ENCODE measurements around the gene LIN9.
"Not testable (repeated sequence)": the region's sequence is repeated elsewhere in the genome, so short reads cannot be mapped to it uniquely, and the experiment has no call there.

Gene LIN9

DNA sequence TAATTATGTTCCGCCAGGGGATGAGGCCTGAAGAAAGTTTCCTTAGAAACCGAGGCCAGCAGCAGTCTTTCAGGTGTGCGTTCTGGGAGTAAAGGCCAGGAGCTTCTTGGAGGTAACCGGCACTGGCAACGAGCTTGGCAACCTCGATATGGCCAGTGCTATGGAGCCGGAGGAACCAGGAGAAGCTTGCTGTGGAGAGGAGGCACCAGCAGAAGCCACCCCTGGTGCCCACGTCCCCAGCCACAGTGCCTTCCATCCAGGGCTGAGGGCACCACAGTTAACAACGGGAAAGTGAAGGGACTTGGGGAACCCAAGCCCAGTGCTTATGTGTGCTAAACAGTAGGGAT is 41.5 kb upstream of the LIN9 start:
- no peak for DNase-seq (ENCODE audit: low read depth)
- no peak overlapping the region for H3K4me3 ChIP-seq (ENCODE audit: control insufficient read depth, low read depth, low read length)
- TF ChIP-seq, protein P1, sequence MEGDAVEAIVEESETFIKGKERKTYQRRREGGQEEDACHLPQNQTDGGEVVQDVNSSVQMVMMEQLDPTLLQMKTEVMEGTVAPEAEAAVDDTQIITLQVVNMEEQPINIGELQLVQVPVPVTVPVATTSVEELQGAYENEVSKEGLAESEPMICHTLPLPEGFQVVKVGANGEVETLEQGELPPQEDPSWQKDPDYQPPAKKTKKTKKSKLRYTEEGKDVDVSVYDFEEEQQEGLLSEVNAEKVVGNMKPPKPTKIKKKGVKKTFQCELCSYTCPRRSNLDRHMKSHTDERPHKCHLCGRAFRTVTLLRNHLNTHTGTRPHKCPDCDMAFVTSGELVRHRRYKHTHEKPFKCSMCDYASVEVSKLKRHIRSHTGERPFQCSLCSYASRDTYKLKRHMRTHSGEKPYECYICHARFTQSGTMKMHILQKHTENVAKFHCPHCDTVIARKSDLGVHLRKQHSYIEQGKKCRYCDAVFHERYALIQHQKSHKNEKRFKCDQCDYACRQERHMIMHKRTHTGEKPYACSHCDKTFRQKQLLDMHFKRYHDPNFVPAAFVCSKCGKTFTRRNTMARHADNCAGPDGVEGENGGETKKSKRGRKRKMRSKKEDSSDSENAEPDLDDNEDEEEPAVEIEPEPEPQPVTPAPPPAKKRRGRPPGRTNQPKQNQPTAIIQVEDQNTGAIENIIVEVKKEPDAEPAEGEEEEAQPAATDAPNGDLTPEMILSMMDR (conservative IDR thresholded peaks at IDR 0.05; ENCODE audit: control insufficient read depth, insufficient read depth, low read depth, low read length) = no peak

DNA sequence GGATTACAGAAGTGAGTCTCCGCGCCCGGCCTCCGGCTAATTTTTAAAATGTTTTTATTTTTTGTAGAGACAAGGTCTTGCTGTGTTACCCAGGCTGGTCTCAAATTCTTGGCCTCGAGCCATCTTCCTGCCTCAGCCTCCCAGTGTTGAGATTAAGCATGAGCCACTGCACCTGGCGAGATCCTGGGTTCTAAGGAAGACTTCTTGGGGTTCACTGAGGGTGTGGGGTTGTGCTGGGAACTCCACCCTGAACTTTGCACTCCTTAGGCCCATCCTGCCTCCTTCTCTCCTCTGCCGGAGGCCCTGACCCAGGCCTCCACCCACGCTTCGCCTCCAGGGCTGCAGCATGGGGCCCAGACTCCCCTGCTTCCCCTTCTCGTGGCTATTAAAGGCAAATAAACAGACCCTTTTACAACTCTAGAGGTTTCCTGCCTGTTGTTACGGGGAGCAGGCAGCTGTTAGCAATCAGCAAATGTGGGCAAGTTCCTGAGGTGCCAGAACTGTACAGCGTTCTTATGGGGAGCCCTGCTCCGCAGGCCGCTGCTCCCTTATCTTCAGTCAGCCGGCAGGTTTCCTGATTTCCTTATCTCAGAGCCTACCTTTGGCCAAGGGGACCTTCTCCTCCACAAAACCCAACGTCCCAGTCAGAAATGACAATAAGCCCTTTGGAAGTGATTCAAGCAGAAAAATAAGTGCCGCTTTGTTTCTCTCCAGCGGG is 41.0 kb upstream of the LIN9 start:
- TF ChIP-seq, protein P1 (conservative IDR thresholded peaks at IDR 0.05; ENCODE audit: control insufficient read depth, insufficient read depth, low read depth, low read length) = no peak
- no peak for DNase-seq (ENCODE audit: low read depth)
- H3K4me3 ChIP-seq (ENCODE audit: control insufficient read depth, low read depth, low read length) = no peak overlapping the region

GRCh38 chr1:226349081-226349480 is 40.1 kb upstream of the LIN9 start:
- no peak for DNase-seq (ENCODE audit: low read depth)
- TF ChIP-seq, protein P1 (conservative IDR thresholded peaks at IDR 0.05; ENCODE audit: control insufficient read depth, insufficient read depth, low read depth, low read length) = no peak
- no peak overlapping the region for H3K4me3 ChIP-seq (ENCODE audit: control insufficient read depth, low read depth, low read length)

- no peak for DNase-seq (ENCODE audit: low read depth)
- TF ChIP-seq, protein P1 (conservative IDR thresholded peaks at IDR 0.05; ENCODE audit: control insufficient read depth, insufficient read depth, low read depth, low read length) = no peak
- H3K4me3 ChIP-seq (ENCODE audit: control insufficient read depth, low read depth, low read length) = no peak overlapping the region
Measured at GRCh38 chr1:226344441-226345259, 35.7 kb upstream of the LIN9 start.

GRCh38 chr1:226342656-226343055 is 33.7 kb upstream of the LIN9 start:
- H3K4me3 ChIP-seq (ENCODE audit: control insufficient read depth, low read depth, low read length) = no peak overlapping the region
- DNase-seq (ENCODE audit: low read depth) = no peak
- TF ChIP-seq, protein P1 (conservative IDR thresholded peaks at IDR 0.05; ENCODE audit: control insufficient read depth, insufficient read depth, low read depth, low read length) = no peak

GRCh38 chr1:226340111-226340510 is 31.1 kb upstream of the LIN9 start:
- not testable (repeated sequence) for H3K4me3 ChIP-seq (ENCODE audit: control insufficient read depth, low read depth, low read length); DNase-seq (ENCODE audit: low read depth)

DNA sequence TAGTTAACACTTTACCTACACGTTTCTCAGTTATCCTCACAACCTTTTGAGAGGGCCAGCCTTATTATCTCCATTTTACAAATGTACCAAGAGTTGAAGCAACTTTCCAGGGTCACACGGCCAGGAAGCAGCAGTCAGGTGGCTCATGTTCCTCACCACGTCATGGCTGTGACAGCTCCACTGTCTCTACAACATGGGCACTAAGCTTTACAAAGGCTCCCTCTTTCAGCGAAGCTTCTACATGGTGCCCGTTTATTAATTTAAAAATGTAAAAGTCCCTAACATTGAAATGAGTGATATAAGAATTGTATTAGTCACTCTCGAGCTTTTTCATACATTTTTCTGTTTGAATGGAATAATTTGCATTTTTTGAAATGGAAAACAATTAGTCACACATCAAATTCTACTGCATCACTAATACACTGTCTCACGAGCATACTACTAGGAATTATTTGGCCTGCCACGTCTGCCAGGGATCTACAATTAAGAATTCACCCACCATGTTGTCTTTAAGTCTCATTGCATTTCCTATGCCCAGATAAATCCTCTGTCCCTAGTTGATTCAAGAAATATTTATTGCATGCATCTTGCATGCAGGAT is 28.4 kb upstream of the LIN9 start:
- TF ChIP-seq, protein P1 (conservative IDR thresholded peaks at IDR 0.05; ENCODE audit: control insufficient read depth, insufficient read depth, low read depth, low read length) = no peak
- no peak overlapping the region for H3K4me3 ChIP-seq (ENCODE audit: control insufficient read depth, low read depth, low read length)

More for the DNA sequence above, 28.4 kb upstream of the LIN9 start:
- no peak for DNase-seq (ENCODE audit: low read depth)

Data from fibroblast of mammary gland (primary cell).